ENCODE results near the gene ZNF500.

- TF ChIP-seq CTCF (conservative IDR thresholded peaks at IDR 0.05; ENCODE audit: low read depth, low read length) (no peak), USF2 (IDR thresholded peaks at IDR 0.05; ENCODE audit: low read depth, low read length) (no peak), RAD21 (IDR thresholded peaks at IDR 0.05; ENCODE audit: low read length) (no peak)
Measured at GRCh38 chr16:4701791-4702465, 65.0 kb downstream of the ZNF500 start.
